Trophoblast cell (in vitro differentiated cells and primary cell): Measurements from ENCODE around the gene SLC34A2.

Source experiments
- DNase-seq, 2 donors: peaks; one replicate each; pipeline ENCODE4 v3.0.0-alpha.2; 2016
- H2AFZ ChIP-seq: 2 replicates; pipeline ENCODE4 v1.6.1; 2013; ENCODE audit warnings: low read length, moderate library complexity, mild to moderate bottlenecking; ENCODE audit not compliant: insufficient read depth, poor library complexity
- H2AK5ac ChIP-seq: 2 replicates; pipeline ENCODE4 v1.6.1; 2013; ENCODE audit warnings: mild to moderate bottlenecking, low read length
- H2BK120ac ChIP-seq: 2 replicates; pipeline ENCODE4 v1.6.1; 2013; ENCODE audit warnings: low read length, mild to moderate bottlenecking, moderate library complexity; ENCODE audit not compliant: insufficient read depth, poor library complexity
- H2BK12ac ChIP-seq: 2 replicates; pipeline ENCODE4 v1.6.1; 2013; ENCODE audit warnings: mild to moderate bottlenecking, low read length, moderate library complexity
- H2BK5ac ChIP-seq: 2 replicates; pipeline ENCODE4 v1.6.1; 2013; ENCODE audit warnings: low read length, low read depth, moderate library complexity, mild to moderate bottlenecking; ENCODE audit not compliant: poor library complexity
- H3K14ac ChIP-seq: 2 replicates; pipeline ENCODE4 v1.6.1; 2013; ENCODE audit warnings: mild to moderate bottlenecking, low read length
- H3K18ac ChIP-seq: 2 replicates; pipeline ENCODE4 v1.6.1; 2013; ENCODE audit warnings: mild to moderate bottlenecking, low read length
- H3K23ac ChIP-seq: 2 replicates; pipeline ENCODE4 v1.6.1; 2013; ENCODE audit warnings: low read length
- H3K27ac ChIP-seq: 2 replicates; pipeline ENCODE4 v1.5.1; 2013; ENCODE audit warnings: low read depth, mild to moderate bottlenecking, inconsistent platforms, low read length, moderate library complexity
- H3K27me3 ChIP-seq: 2 replicates; pipeline ENCODE4 v1.6.1; 2013; ENCODE audit warnings: inconsistent platforms, mild to moderate bottlenecking, low read length, moderate library complexity; ENCODE audit not compliant: insufficient read depth
- H3K36me3 ChIP-seq, 2 experiments: 1 replicate in 1 of 2; 2 replicates in 1 of 2; pipeline ENCODE4 v1.6.1; 2013; ENCODE audit warnings: low read length in 2 of 2, mild to moderate bottlenecking in 2 of 2, moderate library complexity in 1 of 2; ENCODE audit not compliant: insufficient read depth in 2 of 2, control insufficient read depth in 1 of 2
- H3K4ac ChIP-seq: 2 replicates; pipeline ENCODE4 v1.6.1; 2013; ENCODE audit warnings: low read depth, mild to moderate bottlenecking, low read length, moderate library complexity
- H3K4me1 ChIP-seq, 2 experiments: 1 replicate in 1 of 2; 2 replicates in 1 of 2; pipeline ENCODE4 v1.6.1; 2013; ENCODE audit warnings: low read length in 2 of 2, mild to moderate bottlenecking in 2 of 2, moderate library complexity in 1 of 2; ENCODE audit not compliant: insufficient read depth in 2 of 2, control insufficient read depth in 1 of 2
- H3K4me2 ChIP-seq: 2 replicates; pipeline ENCODE4 v1.6.1; 2013; ENCODE audit warnings: inconsistent platforms, mild to moderate bottlenecking, low read length, moderate library complexity
- H3K4me3 ChIP-seq: 2 replicates; pipeline ENCODE4 v1.5.1; 2013; ENCODE audit warnings: mild to moderate bottlenecking, low read depth, low read length, inconsistent platforms
- H3K79me1 ChIP-seq: one replicate; pipeline ENCODE4 v1.6.1; 2013; ENCODE audit warnings: low read length
- H3K79me2 ChIP-seq: 2 replicates; pipeline ENCODE4 v1.6.1; 2013; ENCODE audit warnings: low read length, mild to moderate bottlenecking; ENCODE audit not compliant: control insufficient read depth, insufficient read depth, poor library complexity
- H3K9ac ChIP-seq: 2 replicates; pipeline ENCODE4 v1.6.1; 2013; ENCODE audit warnings: mild to moderate bottlenecking, low read length
- H3K9me3 ChIP-seq: 2 replicates; pipeline ENCODE4 v1.6.1; 2013; ENCODE audit warnings: low read depth, mild to moderate bottlenecking, control low read depth, inconsistent platforms, low read length; ENCODE audit not compliant: insufficient read depth
- H4K12ac ChIP-seq: 2 replicates; pipeline ENCODE4 v1.6.1; 2013; ENCODE audit warnings: low read depth, mild to moderate bottlenecking, low read length, moderate library complexity
- H4K8ac ChIP-seq: 2 replicates; pipeline ENCODE4 v1.6.1; 2013; ENCODE audit warnings: low read depth, mild to moderate bottlenecking, low read length, moderate library complexity
- H4K91ac ChIP-seq: one replicate; pipeline ENCODE4 v1.6.1; 2013; ENCODE audit warnings: low read depth, mild to moderate bottlenecking, low read length, moderate library complexity
- WGBS: extraction: QIAGEN DNeasy Blood & Tissue Kit; methylation state at CpG from one replicate; pipeline ENCODE4 v1.1.7; 2013; ENCODE audit warnings: missing lambda C conversion rate; ENCODE audit not compliant: insufficient read length, insufficient coverage; ENCODE audit errors: extremely low coverage; 5-methylcytosine and 5-hydroxymethylcytosine counted together

Gene SLC34A2

DNA sequence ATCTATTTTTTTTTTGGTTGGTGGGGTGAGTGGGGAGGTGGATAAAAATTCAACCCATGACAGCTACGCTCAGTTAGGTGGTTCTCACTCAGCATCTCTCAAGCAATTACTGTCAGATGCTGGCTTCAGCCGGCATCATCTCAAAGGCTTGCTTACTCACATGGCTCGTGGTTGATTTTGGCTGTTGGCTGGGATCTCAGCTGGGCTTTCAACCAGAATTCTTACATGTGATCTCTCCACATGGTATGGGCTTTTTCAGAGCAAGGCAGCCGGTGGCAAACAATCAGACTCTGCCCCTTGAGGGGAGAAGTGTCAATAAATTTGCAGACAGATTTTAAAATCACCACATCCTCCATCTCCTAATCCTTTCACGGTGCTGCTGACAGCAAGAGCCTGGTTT lies 47.2 kb downstream of the SLC34A2 start:
- WGBS = no CpG with 5 or more reads among the region's 5 CpGs

DNA sequence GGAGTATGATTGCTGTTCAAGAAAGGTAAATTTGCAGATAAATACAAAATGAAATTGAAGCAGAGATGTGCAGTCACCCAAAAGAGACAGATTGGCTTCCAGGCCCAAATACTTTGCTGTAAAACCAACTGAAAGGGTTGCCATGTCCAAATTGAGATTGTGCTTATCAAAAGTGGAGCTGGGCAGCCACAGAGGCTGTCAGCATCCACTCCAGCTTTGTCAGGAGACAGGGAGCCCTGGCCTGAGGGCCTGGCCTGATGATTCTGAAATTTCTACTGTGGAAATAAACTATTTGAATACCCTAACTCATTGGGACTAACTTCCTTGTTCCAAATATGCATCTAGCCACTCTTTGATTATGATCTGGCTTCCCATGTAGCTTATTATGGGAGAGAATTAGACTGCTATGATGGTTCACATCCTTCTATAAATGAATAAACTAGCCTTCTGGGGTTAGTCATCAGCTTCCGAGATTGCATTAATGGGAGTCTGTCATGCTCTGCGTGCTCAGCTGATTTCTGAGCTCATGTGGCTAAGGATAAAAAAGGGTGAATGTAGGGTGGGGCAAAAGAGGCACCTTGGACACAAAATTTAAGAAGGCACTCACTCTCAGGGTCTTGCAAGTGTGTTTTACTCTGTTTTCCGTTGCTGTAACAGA lies 48.2 kb downstream of the SLC34A2 start:
- no peak overlapping the region for H4K12ac ChIP-seq
- H3K79me1 ChIP-seq = no peaks in the 10 kb centered on the region
- H2AK5ac ChIP-seq = no peak overlapping the region
- WGBS = no CpG with 5 or more reads among the region's 3 CpGs
- no peak overlapping the region for H3K23ac ChIP-seq
- H3K18ac ChIP-seq = no peak overlapping the region
- no peak overlapping the region for H3K4me2 ChIP-seq
- no peak overlapping the region for H3K27ac ChIP-seq
- no peak overlapping the region for H2BK5ac ChIP-seq
- no peak for DNase-seq
- no peak overlapping the region for H4K8ac ChIP-seq
- H2BK12ac ChIP-seq = no peak overlapping the region
- H3K79me2 ChIP-seq = no peaks in the 10 kb centered on the region
- no peaks in the 10 kb centered on the region for H3K27me3 ChIP-seq
- H3K9ac ChIP-seq = no peak overlapping the region
- H3K4ac ChIP-seq = no peak overlapping the region
- no peak overlapping the region for H3K14ac ChIP-seq
- H4K91ac ChIP-seq = no peak overlapping the region
- H3K36me3 ChIP-seq = no peaks in the 10 kb centered on the region
- no peak overlapping the region for H2AFZ ChIP-seq
- H2BK120ac ChIP-seq = no peak overlapping the region
- H3K4me3 ChIP-seq = no peak overlapping the region
- H3K4me1 ChIP-seq = no peaks in the 10 kb centered on the region
- H3K9me3 ChIP-seq = no peaks in the 10 kb centered on the region

More for the DNA sequence above, 47.2 kb downstream of the SLC34A2 start:
- Histone ChIP-seq H4K8ac (no peak overlapping the region), H3K27ac (no peak overlapping the region), H2BK120ac (no peak overlapping the region), H2AFZ (no peak overlapping the region), H3K18ac (no peak overlapping the region), H2AK5ac (no peak overlapping the region), H3K14ac (no peak overlapping the region), H4K91ac (no peak overlapping the region), H3K79me2 (no peaks in the 10 kb centered on the region), H3K36me3 (no peaks in the 10 kb centered on the region), H3K4ac (no peak overlapping the region), H3K4me1 (no peaks in the 10 kb centered on the region), H3K9me3 (no peaks in the 10 kb centered on the region), H3K23ac (no peak overlapping the region), H3K9ac (no peak overlapping the region), H2BK5ac (no peak overlapping the region), H4K12ac (no peak overlapping the region), H3K79me1 (no peaks in the 10 kb centered on the region), H3K4me2 (no peak overlapping the region), H3K4me3 (no peak overlapping the region), H2BK12ac (no peak overlapping the region), H3K27me3 (no peaks in the 10 kb centered on the region)
- DNase-seq = no peak

DNA sequence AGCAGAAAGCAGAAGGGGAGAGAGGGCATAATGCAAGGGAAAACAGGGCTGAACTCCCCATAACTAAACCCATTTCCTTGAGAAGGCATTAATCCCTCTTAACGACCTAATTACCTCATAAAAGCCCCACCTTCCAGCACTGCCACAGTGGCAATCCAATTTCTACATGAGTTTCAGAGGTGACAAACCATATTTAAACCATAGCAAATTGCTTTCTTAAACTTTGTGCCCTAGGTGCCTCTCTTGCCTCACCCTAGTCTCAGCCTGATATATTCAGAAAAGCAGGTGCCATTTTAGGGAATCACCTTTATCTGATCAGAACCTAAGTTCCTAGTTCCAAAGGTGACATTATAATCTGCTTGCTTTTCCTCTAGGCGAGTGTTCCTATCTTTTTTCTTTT lies 48.9 kb downstream of the SLC34A2 start:
- no peaks in the 10 kb centered on the region for H3K4me1 ChIP-seq

DNA sequence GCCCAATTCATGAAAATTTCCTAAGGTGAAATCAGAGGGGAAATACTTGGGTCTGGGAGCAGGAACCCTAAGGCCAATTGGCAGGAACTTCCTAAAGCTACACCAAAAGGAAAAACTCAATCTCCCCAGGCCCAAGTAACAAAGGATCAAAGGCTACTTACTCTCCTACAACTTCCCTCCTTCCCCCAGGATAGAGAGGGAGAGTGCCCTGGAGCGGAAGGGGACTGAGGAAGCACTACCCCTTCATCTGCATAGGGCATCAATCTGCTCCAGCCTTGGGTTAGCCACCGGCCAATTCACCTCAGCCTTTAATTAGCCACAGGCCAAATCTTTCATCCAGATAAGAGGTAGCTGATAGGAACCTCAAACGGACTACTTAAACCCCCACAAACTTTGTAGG lies 55.0 kb downstream of the SLC34A2 start:
- Histone ChIP-seq H2BK5ac (no peak overlapping the region), H2AK5ac (no peak overlapping the region), H4K91ac (no peak overlapping the region), H2BK120ac (no peak overlapping the region), H3K9ac (no peak overlapping the region), H3K4me1 (no peaks in the 10 kb centered on the region), H2BK12ac (no peak overlapping the region), H3K14ac (no peak overlapping the region), H3K23ac (no peak overlapping the region), H3K79me2 (no peaks in the 10 kb centered on the region), H4K8ac (no peak overlapping the region), H3K4me2 (no peak overlapping the region), H2AFZ (no peak overlapping the region), H3K27me3 (no peaks in the 10 kb centered on the region), H3K27ac (no peak overlapping the region), H3K9me3 (no peaks in the 10 kb centered on the region), H3K4me3 (no peak overlapping the region), H3K79me1 (no peaks in the 10 kb centered on the region), H3K36me3 (no peaks in the 10 kb centered on the region), H3K18ac (no peak overlapping the region), H4K12ac (no peak overlapping the region), H3K4ac (no peak overlapping the region)
- no CpG with 5 or more reads among the region's 3 CpGs for WGBS
- DNase-seq = no peak

More for the DNA sequence above, 48.9 kb downstream of the SLC34A2 start:
- no peaks in the 10 kb centered on the region for H3K79me1 ChIP-seq
- no peak overlapping the region for H2BK12ac ChIP-seq
- no peak overlapping the region for H2BK120ac ChIP-seq
- no peak overlapping the region for H3K18ac ChIP-seq
- H3K4ac ChIP-seq = no peak overlapping the region
- H3K14ac ChIP-seq = no peak overlapping the region
- H4K8ac ChIP-seq = no peak overlapping the region
- H4K12ac ChIP-seq = no peak overlapping the region
- no peak for DNase-seq
- H3K9me3 ChIP-seq = no peaks in the 10 kb centered on the region
- no peaks in the 10 kb centered on the region for H3K27me3 ChIP-seq
- no peak overlapping the region for H3K9ac ChIP-seq
- H2AK5ac ChIP-seq = no peak overlapping the region
- no peak overlapping the region for H3K23ac ChIP-seq
- no peak overlapping the region for H3K27ac ChIP-seq
- H2BK5ac ChIP-seq = no peak overlapping the region
- H3K4me3 ChIP-seq = no peak overlapping the region
- no peaks in the 10 kb centered on the region for H3K36me3 ChIP-seq
- no peaks in the 10 kb centered on the region for H3K79me2 ChIP-seq
- H4K91ac ChIP-seq = no peak overlapping the region
- WGBS = no CpG with 5 or more reads among the region's 2 CpGs
- no peak overlapping the region for H2AFZ ChIP-seq
- H3K4me2 ChIP-seq = no peak overlapping the region
